ENCODE measurements around the gene SLC2A4. TPM values are rescaled to one million over a fixed set of nuclear protein-coding genes. Genes with fewer than 3 reads are reported as not detected.

The SLC2A4 gene
- polyA plus RNA-seq, 3 donors, result not detected

- H3K4me3 Mint-ChIP-seq, result no peak overlapping the region
- no peak overlapping the region for H3K4me3 ChIP-seq (replicated peaks in 1 of 3; ENCODE audit: low read depth in 2 of 3, low read length in 3 of 3)
- peaks cover 33% of the 10 kb centered on the region for H3K4me1 Mint-ChIP-seq
- no peak overlapping the region for H3K27ac ChIP-seq (ENCODE audit: low read depth in 1 of 2, low read length in 2 of 2)
- H3K27me3 ChIP-seq (ENCODE audit: control insufficient read depth in 2 of 2, insufficient read depth in 2 of 2, low read length in 2 of 2), result no peaks in the 10 kb centered on the region
- no peak for DNase-seq
- no peaks in the 10 kb centered on the region for H4K20me1 ChIP-seq (ENCODE audit: insufficient read depth, low read length)
- no peak overlapping the region for H3K4me2 ChIP-seq (replicated peaks; ENCODE audit: extremely low read depth, low read length, poor library complexity, severe bottlenecking)
- H3K27me3 Mint-ChIP-seq (ENCODE audit: low read depth in 3 of 3), result peaks cover 0 to 1% (median under 1%) of the 10 kb centered on the region in 3 donors
- H3K36me3 Mint-ChIP-seq, result peaks cover 37 to 57% of the 10 kb centered on the region in 2 donors
- H3K9me3 Mint-ChIP-seq, result no peaks in the 10 kb centered on the region
- H3K9me3 ChIP-seq (replicated peaks in 1 of 2; ENCODE audit: control insufficient read depth in 1 of 2, insufficient read depth in 1 of 2, low read length in 2 of 2), result no peaks in the 10 kb centered on the region
- H3K36me3 ChIP-seq (replicated peaks in 1 of 2; ENCODE audit: control insufficient read depth in 1 of 2, insufficient read depth in 2 of 2, low read length in 2 of 2), result peaks cover 26 to 51% of the 10 kb centered on the region in 2 donors
- intact Hi-C loops (cut with micrococcal nuclease), result loop anchor here (5.0 to 10.0 kb wide), 4 partner anchors 37 to 310 kb away; partner anchors contain the start of genes ACADVL (in 1 of the 2), DLG4 (in 1 of the 2), EIF5A (in 1 of the 2) and SENP3 (in 1 of the 2)
- H2AFZ ChIP-seq (ENCODE audit: insufficient read depth, low read depth, low read length, poor library complexity, severe bottlenecking), result no peak overlapping the region
- H3K4me1 ChIP-seq (ENCODE audit: control insufficient read depth in 1 of 2, insufficient read depth in 2 of 2, low read length in 2 of 2), result peaks cover 27 to 38% of the 10 kb centered on the region in 2 donors
- TF ChIP-seq CTCF (IDR thresholded peaks at IDR 0.05), result no peak
- H3K79me2 ChIP-seq (ENCODE audit: insufficient read depth, low read length), result peaks cover 36% of the 10 kb centered on the region
- no peak overlapping the region for H3K9ac ChIP-seq (ENCODE audit: insufficient read depth, low read length, poor library complexity, severe bottlenecking)
- peak overlapping the region in 1 of 7 donors; percentile 18 for H3K27ac Mint-ChIP-seq
- WGBS (ENCODE audit: insufficient coverage), result 94% methylated on average over 3 of the region's 4 CpGs
Measured at GRCh38 chr17:7254511-7254910, 27.0 kb upstream of the SLC2A4 start.

GRCh38 chr17:7256766-7257456, 24.6 kb upstream of the SLC2A4 start:
- Histone ChIP-seq H3K27ac (ENCODE audit: low read depth in 1 of 2, low read length in 2 of 2) (no peak overlapping the region), H3K4me2 (replicated peaks; ENCODE audit: extremely low read depth, low read length, poor library complexity, severe bottlenecking) (no peak overlapping the region), H3K4me3 (replicated peaks in 1 of 3; ENCODE audit: low read depth in 2 of 3, low read length in 3 of 3) (no peak overlapping the region), H3K36me3 (replicated peaks in 1 of 2; ENCODE audit: control insufficient read depth in 1 of 2, insufficient read depth in 2 of 2, low read length in 2 of 2) (peaks cover 26 to 53% of the 10 kb centered on the region in 2 donors), H3K27me3 (ENCODE audit: control insufficient read depth in 2 of 2, insufficient read depth in 2 of 2, low read length in 2 of 2) (peaks cover 9 to 15% of the 10 kb centered on the region in 2 donors), H3K9ac (ENCODE audit: insufficient read depth, low read length, poor library complexity, severe bottlenecking) (no peak overlapping the region), H2AFZ (ENCODE audit: insufficient read depth, low read depth, low read length, poor library complexity, severe bottlenecking) (no peak overlapping the region), H3K9me3 (replicated peaks in 1 of 2; ENCODE audit: control insufficient read depth in 1 of 2, insufficient read depth in 1 of 2, low read length in 2 of 2) (peaks cover 0 to 3% of the 10 kb centered on the region in 2 donors), H3K4me1 (ENCODE audit: control insufficient read depth in 1 of 2, insufficient read depth in 2 of 2, low read length in 2 of 2) (peaks cover 21 to 37% of the 10 kb centered on the region in 2 donors), H4K20me1 (ENCODE audit: insufficient read depth, low read length) (no peaks in the 10 kb centered on the region), H3K79me2 (ENCODE audit: insufficient read depth, low read length) (peaks cover 14% of the 10 kb centered on the region)
- H3K27me3 Mint-ChIP-seq (ENCODE audit: low read depth in 3 of 3), result peaks cover 10 to 23% (median 22%) of the 10 kb centered on the region in 3 donors
- 97% methylated on average over 6 of the region's 8 CpGs for WGBS (ENCODE audit: insufficient coverage)
- H3K4me3 Mint-ChIP-seq, result no peak overlapping the region
- H3K27ac Mint-ChIP-seq, result peak overlapping the region in 1 of 7 donors; percentile 51
- no peak for TF ChIP-seq CTCF (IDR thresholded peaks at IDR 0.05)
- DNase-seq, result no peak
- intact Hi-C loops (cut with micrococcal nuclease), result loop anchor here in 1 of 2 donors (10.0 kb wide), 1 partner anchor 308 kb away; the partner anchor contains the start of gene SENP3
- H3K4me1 Mint-ChIP-seq, result peaks cover 27% of the 10 kb centered on the region
- H3K36me3 Mint-ChIP-seq, result peaks cover 44 to 63% of the 10 kb centered on the region in 2 donors
- H3K9me3 Mint-ChIP-seq, result peaks cover 0 to 6% (median 3%) of the 10 kb centered on the region in 7 donors
